GM06990 (cell line): ENCODE data around the gene BTRC.

Source experiments
- DNase-seq: peaks from one replicate; pipeline ENCODE4 v3.0.0-alpha.2; 2011; ENCODE audit not compliant: insufficient read length; ENCODE audit errors: extremely low read depth
- H3K27me3 ChIP-seq: replicated peaks from 2 replicates; pipeline ENCODE4 v1.6.0; 2011; ENCODE audit warnings: low read length; ENCODE audit not compliant: control insufficient read depth, insufficient read depth
- H3K36me3 ChIP-seq: 2 replicates; pipeline ENCODE4 v1.5.1; 2011; ENCODE audit warnings: low read length; ENCODE audit not compliant: control insufficient read depth, insufficient read depth
- H3K4me3 ChIP-seq: replicated peaks from 2 replicates; pipeline ENCODE4 v1.5.1; 2011; ENCODE audit warnings: low read depth, mild to moderate bottlenecking, control low read depth, low read length
- TF ChIP-seq, protein P1 (sequence below): IDR thresholded peaks from 2 replicates; pipeline ENCODE4 v1.5.1; 2011; ENCODE audit warnings: low read length, control low read depth, mild to moderate bottlenecking, inconsistent platforms; ENCODE audit not compliant: insufficient read depth, poor library complexity, severe bottlenecking

Gene BTRC

DNA sequence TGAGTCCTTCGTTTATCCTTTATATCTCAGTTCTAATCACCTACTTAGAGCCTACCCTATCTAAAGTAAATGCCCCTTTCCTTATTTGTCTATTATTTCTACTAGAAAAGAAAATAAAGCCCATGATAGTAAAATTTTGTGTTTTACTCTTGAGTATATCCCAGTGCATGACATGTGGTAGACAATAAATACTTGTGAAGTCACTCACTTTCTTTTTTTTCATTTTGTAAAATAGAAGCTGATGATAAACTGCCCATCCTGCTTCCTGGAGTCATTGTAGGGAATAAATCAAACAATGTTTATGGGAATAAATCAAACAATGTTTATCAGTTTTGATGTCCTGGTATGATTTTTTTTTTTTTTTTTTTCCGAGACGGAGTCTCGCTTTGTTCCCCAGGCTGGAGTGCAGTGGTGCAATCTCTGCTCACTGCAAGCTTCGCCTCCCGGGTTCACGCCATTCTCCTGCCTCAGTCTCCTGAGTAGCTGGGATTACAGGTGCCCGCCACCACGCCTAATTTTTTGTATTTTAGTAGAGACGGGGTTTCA, 36.1 kb downstream of the BTRC start:
- TF ChIP-seq, protein P1, sequence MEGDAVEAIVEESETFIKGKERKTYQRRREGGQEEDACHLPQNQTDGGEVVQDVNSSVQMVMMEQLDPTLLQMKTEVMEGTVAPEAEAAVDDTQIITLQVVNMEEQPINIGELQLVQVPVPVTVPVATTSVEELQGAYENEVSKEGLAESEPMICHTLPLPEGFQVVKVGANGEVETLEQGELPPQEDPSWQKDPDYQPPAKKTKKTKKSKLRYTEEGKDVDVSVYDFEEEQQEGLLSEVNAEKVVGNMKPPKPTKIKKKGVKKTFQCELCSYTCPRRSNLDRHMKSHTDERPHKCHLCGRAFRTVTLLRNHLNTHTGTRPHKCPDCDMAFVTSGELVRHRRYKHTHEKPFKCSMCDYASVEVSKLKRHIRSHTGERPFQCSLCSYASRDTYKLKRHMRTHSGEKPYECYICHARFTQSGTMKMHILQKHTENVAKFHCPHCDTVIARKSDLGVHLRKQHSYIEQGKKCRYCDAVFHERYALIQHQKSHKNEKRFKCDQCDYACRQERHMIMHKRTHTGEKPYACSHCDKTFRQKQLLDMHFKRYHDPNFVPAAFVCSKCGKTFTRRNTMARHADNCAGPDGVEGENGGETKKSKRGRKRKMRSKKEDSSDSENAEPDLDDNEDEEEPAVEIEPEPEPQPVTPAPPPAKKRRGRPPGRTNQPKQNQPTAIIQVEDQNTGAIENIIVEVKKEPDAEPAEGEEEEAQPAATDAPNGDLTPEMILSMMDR = no peak
- Histone ChIP-seq H3K27me3 (no peaks in the 10 kb centered on the region), H3K36me3 (no peaks in the 10 kb centered on the region), H3K4me3 (no peak overlapping the region)
- no peak for DNase-seq

DNA sequence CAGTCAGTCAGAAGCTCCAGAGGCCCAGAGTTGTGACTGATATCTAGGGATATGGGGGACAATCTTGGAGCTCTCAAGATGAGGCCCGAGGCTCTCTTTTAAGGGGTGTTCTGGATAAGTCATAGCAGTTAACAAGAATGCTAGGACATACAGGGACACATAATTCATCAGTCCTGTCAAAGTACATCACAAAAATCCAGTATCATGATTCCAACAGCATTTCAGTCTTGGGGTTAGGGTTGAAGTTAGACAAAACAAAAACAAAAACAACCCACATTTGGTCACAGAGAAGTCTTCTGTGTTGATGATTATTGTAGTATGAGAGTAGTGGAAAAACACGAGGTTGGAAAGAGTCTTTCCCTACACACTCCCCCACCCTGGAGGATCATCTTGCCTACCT, 39.4 kb downstream of the BTRC start:
- no peak for DNase-seq
- TF ChIP-seq, protein P1 = no peak
- H3K36me3 ChIP-seq = no peaks in the 10 kb centered on the region
- no peaks in the 10 kb centered on the region for H3K27me3 ChIP-seq
- H3K4me3 ChIP-seq = no peak overlapping the region

DNA sequence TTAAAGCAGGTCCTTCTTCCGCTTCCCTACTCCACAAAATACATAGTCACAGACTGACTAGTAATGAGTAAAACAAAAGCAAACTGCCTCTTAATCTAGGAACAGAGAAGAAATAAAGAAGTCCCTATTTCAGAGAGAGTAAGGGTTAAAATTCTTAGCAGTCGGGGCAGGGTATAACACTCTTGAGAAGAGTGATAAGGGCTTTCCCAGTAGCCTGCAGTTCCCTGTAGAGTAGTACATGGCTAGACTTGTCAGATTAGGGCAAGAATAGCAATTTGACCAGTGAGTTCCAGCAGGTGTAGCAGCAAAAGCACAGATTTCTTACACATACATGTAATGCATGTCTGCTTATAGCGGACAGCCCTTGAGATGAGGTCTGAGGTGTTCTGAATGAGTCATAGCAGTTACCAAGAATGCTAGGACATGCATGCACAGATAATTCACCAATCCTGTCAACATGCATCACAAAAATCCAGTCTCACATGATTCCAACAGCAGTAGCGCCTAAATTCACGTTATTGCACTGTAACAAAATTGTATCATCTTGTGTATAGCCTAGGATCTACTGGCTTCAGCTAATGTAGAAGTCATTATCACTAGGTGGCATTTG, 40.7 kb downstream of the BTRC start:
- H3K4me3 ChIP-seq = no peak overlapping the region
- no peaks in the 10 kb centered on the region for H3K27me3 ChIP-seq
- TF ChIP-seq, protein P1 = no peak
- no peak for DNase-seq
- no peaks in the 10 kb centered on the region for H3K36me3 ChIP-seq

DNA sequence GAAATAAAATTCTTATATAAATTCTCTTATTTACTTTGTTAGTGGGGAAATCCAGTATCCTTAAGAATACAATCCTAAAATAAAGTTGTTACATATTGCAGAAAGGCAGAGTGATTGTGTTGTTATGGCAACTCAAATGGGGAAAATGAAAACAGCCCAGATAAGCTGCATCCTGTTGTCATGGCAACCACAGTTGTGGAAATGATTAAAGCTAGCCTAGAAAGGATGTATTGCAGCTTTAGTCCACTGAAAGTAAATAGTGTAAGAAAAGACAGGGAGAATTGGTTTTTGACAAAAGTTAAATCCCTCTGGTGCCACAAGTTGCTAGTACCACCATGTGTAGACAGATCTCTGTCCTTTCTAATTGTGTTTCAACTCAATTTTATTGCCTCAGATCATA, 43.2 kb downstream of the BTRC start:
- Histone ChIP-seq H3K27me3 (no peaks in the 10 kb centered on the region), H3K36me3 (no peaks in the 10 kb centered on the region), H3K4me3 (no peak overlapping the region)
- DNase-seq = no peak
- TF ChIP-seq, protein P1 = no peak

DNA sequence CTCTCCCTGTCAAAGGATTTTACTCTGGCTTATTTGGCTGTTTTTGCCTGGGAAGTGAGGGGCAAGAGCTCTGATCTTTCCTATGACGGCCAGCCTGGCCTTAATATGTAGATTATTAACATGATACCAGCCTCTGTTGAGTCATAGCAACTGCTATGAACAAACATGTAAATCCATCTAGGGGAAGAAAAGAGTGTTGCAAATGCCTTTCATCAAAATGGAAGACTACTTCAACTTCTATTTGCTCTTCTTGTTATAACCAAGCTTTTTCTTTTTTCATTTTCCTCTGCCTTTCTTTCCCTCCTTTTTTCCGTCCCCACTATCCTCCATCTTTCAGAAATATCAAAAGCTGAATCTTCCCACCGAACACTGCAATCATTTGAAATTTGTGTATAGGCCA, 46.6 kb downstream of the BTRC start:
- no peaks in the 10 kb centered on the region for H3K36me3 ChIP-seq
- no peaks in the 10 kb centered on the region for H3K27me3 ChIP-seq
- no peak overlapping the region for H3K4me3 ChIP-seq
- TF ChIP-seq, protein P1 = no peak
- DNase-seq = no peak

DNA sequence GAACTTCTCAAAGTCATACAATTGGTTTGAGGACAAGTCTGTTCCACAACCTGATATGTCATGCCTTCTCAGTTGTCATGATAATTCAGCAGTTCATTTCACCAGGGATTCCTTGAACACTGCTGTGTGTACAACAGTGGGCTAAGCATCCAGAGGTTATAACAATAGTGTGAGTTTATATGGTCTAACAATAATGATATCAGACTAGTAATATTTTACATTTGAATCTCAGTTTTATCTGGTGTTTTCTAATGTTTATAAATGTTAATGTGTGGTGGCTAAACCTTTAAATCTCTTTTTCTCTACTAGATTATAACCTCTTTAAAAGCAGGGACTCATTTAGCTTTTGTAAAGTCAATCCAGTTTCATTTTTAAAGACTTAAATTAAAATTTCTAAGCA, 48.7 kb downstream of the BTRC start:
- no peak for DNase-seq
- Histone ChIP-seq H3K27me3 (no peaks in the 10 kb centered on the region), H3K36me3 (no peaks in the 10 kb centered on the region), H3K4me3 (no peak overlapping the region)
- TF ChIP-seq, protein P1 = no peak
